ENCODE data around the gene GDF2.

GRCh38 chr10:47287805-47288204, 34.4 kb upstream of the GDF2 start:
- no peak for TF ChIP-seq CTCF (IDR thresholded peaks at IDR 0.05)
- TF ChIP-seq POLR2A (IDR thresholded peaks at IDR 0.05) = no peak

Measured in thyroid gland (tissue), 4 donors.